Glomerular visceral epithelial cell (primary cell): Measurements from ENCODE around the gene FBXL17.

ENCODE experiments used
- DNase-seq: peaks from one replicate; pipeline ENCODE4 v3.0.0-alpha.2; 2016; ENCODE audit errors: extremely low spot score

The FBXL17 gene

GRCh38 chr5:107913494-107913893, 468.4 kb downstream of the FBXL17 start:
- DNase-seq: no peak

GRCh38 chr5:107900721-107901120, 481.2 kb downstream of the FBXL17 start:
- DNase-seq: no peak

GRCh38 chr5:107894361-107894760, 487.5 kb downstream of the FBXL17 start:
- no peak for DNase-seq

GRCh38 chr5:107893642-107894041, 488.3 kb downstream of the FBXL17 start:
- peak; percentile 47 for DNase-seq

- DNase-seq: no peak
Observed at GRCh38 chr5:107889387-107889786, 492.5 kb downstream of the FBXL17 start.

- DNase-seq: no peak
Observed at GRCh38 chr5:107888541-107888940, 493.4 kb downstream of the FBXL17 start.

- no peak for DNase-seq
Observed at GRCh38 chr5:107887166-107887943, 494.5 kb downstream of the FBXL17 start.

GRCh38 chr5:107885601-107886000, 496.3 kb downstream of the FBXL17 start:
- no peak for DNase-seq

- no peak for DNase-seq
Observed at GRCh38 chr5:107884871-107885270, 497.0 kb downstream of the FBXL17 start.

GRCh38 chr5:107878661-107879060, 503.2 kb downstream of the FBXL17 start:
- no peak for DNase-seq

- no peak for DNase-seq
Observed at GRCh38 chr5:107876906-107877305, 505.0 kb downstream of the FBXL17 start.

GRCh38 chr5:107876261-107876660, 505.6 kb downstream of the FBXL17 start:
- no peak for DNase-seq

- DNase-seq: peak; percentile 87
Observed at GRCh38 chr5:107875833-107876232, 506.1 kb downstream of the FBXL17 start.

- peak; percentile 20 for DNase-seq
Observed at GRCh38 chr5:107874795-107875194, 507.1 kb downstream of the FBXL17 start.

- DNase-seq: no peak
Observed at GRCh38 chr5:107873877-107874276, 508.0 kb downstream of the FBXL17 start.

GRCh38 chr5:107871023-107871422, 510.9 kb downstream of the FBXL17 start:
- no peak for DNase-seq

- peak; percentile 59 for DNase-seq
Observed at GRCh38 chr5:107869438-107870115, 512.3 kb downstream of the FBXL17 start.

- no peak for DNase-seq
Observed at GRCh38 chr5:107868650-107869409, 513.1 kb downstream of the FBXL17 start.

GRCh38 chr5:107867266-107867665, 514.6 kb downstream of the FBXL17 start:
- no peak for DNase-seq

GRCh38 chr5:107864793-107865192, 517.1 kb downstream of the FBXL17 start:
- DNase-seq: no peak

GRCh38 chr5:107863125-107863524, 518.8 kb downstream of the FBXL17 start:
- DNase-seq: no peak

- no peak for DNase-seq
Observed at GRCh38 chr5:107861565-107861964, 520.3 kb downstream of the FBXL17 start.

GRCh38 chr5:107860044-107860443, 521.9 kb downstream of the FBXL17 start:
- DNase-seq: no peak
